ENCODE data around the gene FAM120B.

Gene FAM120B

GRCh38 chr6:170438402-170438753 lies 131.8 kb downstream of the FAM120B start:
- Histone ChIP-seq H3K4me2 (ENCODE audit: low read length) (no peak overlapping the region), H3F3A (ENCODE audit: control insufficient read depth, insufficient read depth) (no peaks in the 10 kb centered on the region), H3K27me3 (ENCODE audit: control insufficient read depth, low read length) (no peaks in the 10 kb centered on the region), H3K9me2 (replicated peaks; ENCODE audit: control insufficient read depth, low read length) (no peaks in the 10 kb centered on the region), H3K4me3 (ENCODE audit: low read length) (no peak overlapping the region), H3K9me3 (ENCODE audit: control insufficient read depth, insufficient read depth, low read length) (no peaks in the 10 kb centered on the region), H3K27ac (ENCODE audit: low read depth, low read length) (no peak overlapping the region), H4K20me1 (ENCODE audit: control insufficient read depth, insufficient read depth, low read depth, low read length) (no peaks in the 10 kb centered on the region), H3K36me3 (ENCODE audit: control insufficient read depth, low read length) (no peaks in the 10 kb centered on the region), H3K79me2 (ENCODE audit: control insufficient read depth, low read length) (no peaks in the 10 kb centered on the region), H3K4me1 (ENCODE audit: control insufficient read depth, low read length) (no peaks in the 10 kb centered on the region)
- no peak for TF ChIP-seq EZH2phosphoT487 (IDR thresholded peaks at IDR 0.05; ENCODE audit: borderline replicate concordance, low read length)
- no peak for TF ChIP-seq CTCF (IDR thresholded peaks at IDR 0.05; ENCODE audit: low read depth, low read length, poor library complexity, severe bottlenecking)

GRCh38 chr6:170438861-170439260 lies 132.3 kb downstream of the FAM120B start:
- no peak for TF ChIP-seq CTCF (IDR thresholded peaks at IDR 0.05; ENCODE audit: low read depth, low read length, poor library complexity, severe bottlenecking)
- H3K4me3 ChIP-seq (ENCODE audit: low read length) = no peak overlapping the region
- no peaks in the 10 kb centered on the region for H3F3A ChIP-seq (ENCODE audit: control insufficient read depth, insufficient read depth)
- H3K4me2 ChIP-seq (ENCODE audit: low read length) = no peak overlapping the region
- no peaks in the 10 kb centered on the region for H4K20me1 ChIP-seq (ENCODE audit: control insufficient read depth, insufficient read depth, low read depth, low read length)
- no peak overlapping the region for H3K27ac ChIP-seq (ENCODE audit: low read depth, low read length)
- no peaks in the 10 kb centered on the region for H3K4me1 ChIP-seq (ENCODE audit: control insufficient read depth, low read length)
- no peaks in the 10 kb centered on the region for H3K9me2 ChIP-seq (replicated peaks; ENCODE audit: control insufficient read depth, low read length)
- no peaks in the 10 kb centered on the region for H3K9me3 ChIP-seq (ENCODE audit: control insufficient read depth, insufficient read depth, low read length)
- no peaks in the 10 kb centered on the region for H3K36me3 ChIP-seq (ENCODE audit: control insufficient read depth, low read length)
- H3K79me2 ChIP-seq (ENCODE audit: control insufficient read depth, low read length) = no peaks in the 10 kb centered on the region
- H3K27me3 ChIP-seq (ENCODE audit: control insufficient read depth, low read length) = no peaks in the 10 kb centered on the region

GRCh38 chr6:170439366-170440361 lies 133.1 kb downstream of the FAM120B start:
- H3K79me2 ChIP-seq (ENCODE audit: control insufficient read depth, low read length) = no peaks in the 10 kb centered on the region
- no peak for TF ChIP-seq CTCF (IDR thresholded peaks at IDR 0.05; ENCODE audit: low read depth, low read length, poor library complexity, severe bottlenecking)
- no peak for TF ChIP-seq EZH2phosphoT487 (IDR thresholded peaks at IDR 0.05; ENCODE audit: borderline replicate concordance, low read length)
- no peaks in the 10 kb centered on the region for H3K4me1 ChIP-seq (ENCODE audit: control insufficient read depth, low read length)
- no peaks in the 10 kb centered on the region for H3F3A ChIP-seq (ENCODE audit: control insufficient read depth, insufficient read depth)
- no peak overlapping the region for H3K4me3 ChIP-seq (ENCODE audit: low read length)
- H3K36me3 ChIP-seq (ENCODE audit: control insufficient read depth, low read length) = no peaks in the 10 kb centered on the region
- no peaks in the 10 kb centered on the region for H3K27me3 ChIP-seq (ENCODE audit: control insufficient read depth, low read length)
- H3K9me3 ChIP-seq (ENCODE audit: control insufficient read depth, insufficient read depth, low read length) = no peaks in the 10 kb centered on the region
- no peak overlapping the region for H3K27ac ChIP-seq (ENCODE audit: low read depth, low read length)
- H3K9me2 ChIP-seq (replicated peaks; ENCODE audit: control insufficient read depth, low read length) = no peaks in the 10 kb centered on the region
- H4K20me1 ChIP-seq (ENCODE audit: control insufficient read depth, insufficient read depth, low read depth, low read length) = no peaks in the 10 kb centered on the region
- H3K4me2 ChIP-seq (ENCODE audit: low read length) = no peak overlapping the region
